Mesendoderm (in vitro differentiated cells): Measurements from ENCODE around the gene PLCD1.

ENCODE experiments used
- DNase-seq: peaks from one replicate; pipeline ENCODE4 v3.0.0; 2013
- H2AK5ac ChIP-seq: 2 replicates; pipeline ENCODE4 v1.6.1; 2013; ENCODE audit warnings: low read length, inconsistent platforms
- H2BK120ac ChIP-seq: 2 replicates; pipeline ENCODE4 v1.6.1; 2013; ENCODE audit warnings: low read depth, mild to moderate bottlenecking, low read length, moderate library complexity, mixed read lengths
- H2BK15ac ChIP-seq: replicated peaks from 2 replicates; pipeline ENCODE4 v1.6.1; 2013; ENCODE audit warnings: low read depth, mild to moderate bottlenecking, moderate library complexity
- H2BK5ac ChIP-seq: 2 replicates; pipeline ENCODE4 v1.6.1; 2013; ENCODE audit warnings: low read length, inconsistent platforms
- H3K18ac ChIP-seq: 2 replicates; pipeline ENCODE4 v1.6.1; 2013; ENCODE audit warnings: mild to moderate bottlenecking, low read length, mixed read lengths
- H3K23ac ChIP-seq: one replicate; pipeline ENCODE4 v1.6.1; 2013; ENCODE audit warnings: low read length
- H3K27ac ChIP-seq: 2 replicates; pipeline ENCODE4 v1.5.1; 2013; ENCODE audit warnings: low read depth, mild to moderate bottlenecking, inconsistent platforms, low read length, moderate library complexity
- H3K27me3 ChIP-seq: 2 replicates; pipeline ENCODE4 v1.6.1; 2013; ENCODE audit warnings: low read length, control low read depth, mild to moderate bottlenecking, inconsistent platforms; ENCODE audit not compliant: insufficient read depth, poor library complexity
- H3K36me3 ChIP-seq: 2 replicates; pipeline ENCODE4 v1.6.1; 2013; ENCODE audit warnings: low read length, inconsistent platforms; ENCODE audit not compliant: control insufficient read depth, insufficient read depth
- H3K4ac ChIP-seq: one replicate; pipeline ENCODE4 v1.6.1; 2013; ENCODE audit warnings: low read depth, mild to moderate bottlenecking, low read length, moderate library complexity
- H3K4me1 ChIP-seq: 2 replicates; pipeline ENCODE4 v1.6.1; 2013; ENCODE audit warnings: low read depth, low read length, inconsistent platforms; ENCODE audit not compliant: control insufficient read depth
- H3K4me2 ChIP-seq: 2 replicates; pipeline ENCODE4 v1.6.1; 2013; ENCODE audit warnings: low read length
- H3K4me3 ChIP-seq: 2 replicates; pipeline ENCODE4 v1.5.1; 2013; ENCODE audit warnings: mild to moderate bottlenecking, low read length
- H3K56ac ChIP-seq: one replicate; pipeline ENCODE4 v1.6.1; 2013; ENCODE audit warnings: low read length
- H3K79me1 ChIP-seq: 2 replicates; pipeline ENCODE4 v1.6.1; 2013; ENCODE audit warnings: low read length, inconsistent platforms
- H3K79me2 ChIP-seq: 2 replicates; pipeline ENCODE4 v1.6.1; 2013; ENCODE audit warnings: mild to moderate bottlenecking, low read length; ENCODE audit not compliant: control insufficient read depth, insufficient read depth
- H3K9ac ChIP-seq: 2 replicates; pipeline ENCODE4 v1.6.1; 2013; ENCODE audit warnings: low read length, inconsistent platforms
- H4K5ac ChIP-seq: one replicate; pipeline ENCODE4 v1.6.1; 2013; ENCODE audit warnings: low read length
- H4K8ac ChIP-seq: one replicate; pipeline ENCODE4 v1.6.1; 2013; ENCODE audit warnings: low read depth, mild to moderate bottlenecking, control low read depth, low read length, moderate library complexity
- WGBS: extraction: QIAGEN DNeasy Blood & Tissue Kit; methylation state at CpG from one replicate; pipeline ENCODE4 v1.1.7; 2013; ENCODE audit warnings: low lambda C conversion rate, missing lambda C conversion rate; ENCODE audit not compliant: insufficient coverage; ENCODE audit errors: extremely low coverage; 5-methylcytosine and 5-hydroxymethylcytosine counted together

PLCD1 gene

DNA sequence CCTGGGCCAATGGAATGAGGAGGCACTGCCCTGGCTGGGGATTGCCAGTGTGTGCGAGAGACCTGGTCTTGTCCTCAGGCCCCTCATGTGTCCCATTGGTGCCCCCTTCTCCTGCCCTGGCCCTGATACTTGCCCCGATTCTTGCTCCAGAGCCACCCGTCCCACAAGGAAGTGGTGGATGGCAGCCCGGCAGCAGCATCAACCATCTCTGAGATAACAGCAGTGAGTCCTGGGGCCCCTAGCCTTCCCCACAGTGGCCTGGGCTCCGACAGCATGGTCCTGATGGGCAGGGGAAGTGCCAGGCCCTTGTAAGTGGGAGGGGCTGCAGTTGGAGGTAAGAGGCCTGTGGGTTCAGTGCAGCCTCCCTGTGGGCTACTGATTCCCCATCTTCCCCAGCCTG is 23.4 kb downstream of the PLCD1 start:
- Histone ChIP-seq H3K23ac (no peak overlapping the region), H4K8ac (no peak overlapping the region), H3K27me3 (no peaks in the 10 kb centered on the region), H2BK15ac (no peak overlapping the region), H4K5ac (no peak overlapping the region), H3K4me2 (no peak overlapping the region), H3K56ac (no peak overlapping the region), H3K79me1 (no peaks in the 10 kb centered on the region), H3K18ac (no peak overlapping the region), H3K4me3 (no peak overlapping the region), H2AK5ac (no peak overlapping the region), H3K27ac (no peak overlapping the region), H2BK5ac (no peak overlapping the region), H2BK120ac (no peak overlapping the region), H3K36me3 (no peaks in the 10 kb centered on the region), H3K9ac (no peak overlapping the region), H3K4me1 (no peaks in the 10 kb centered on the region), H3K79me2 (no peaks in the 10 kb centered on the region), H3K4ac (no peak overlapping the region)
- DNase-seq = no peak
- WGBS = no CpG with 5 or more reads among the region's 5 CpGs

DNA sequence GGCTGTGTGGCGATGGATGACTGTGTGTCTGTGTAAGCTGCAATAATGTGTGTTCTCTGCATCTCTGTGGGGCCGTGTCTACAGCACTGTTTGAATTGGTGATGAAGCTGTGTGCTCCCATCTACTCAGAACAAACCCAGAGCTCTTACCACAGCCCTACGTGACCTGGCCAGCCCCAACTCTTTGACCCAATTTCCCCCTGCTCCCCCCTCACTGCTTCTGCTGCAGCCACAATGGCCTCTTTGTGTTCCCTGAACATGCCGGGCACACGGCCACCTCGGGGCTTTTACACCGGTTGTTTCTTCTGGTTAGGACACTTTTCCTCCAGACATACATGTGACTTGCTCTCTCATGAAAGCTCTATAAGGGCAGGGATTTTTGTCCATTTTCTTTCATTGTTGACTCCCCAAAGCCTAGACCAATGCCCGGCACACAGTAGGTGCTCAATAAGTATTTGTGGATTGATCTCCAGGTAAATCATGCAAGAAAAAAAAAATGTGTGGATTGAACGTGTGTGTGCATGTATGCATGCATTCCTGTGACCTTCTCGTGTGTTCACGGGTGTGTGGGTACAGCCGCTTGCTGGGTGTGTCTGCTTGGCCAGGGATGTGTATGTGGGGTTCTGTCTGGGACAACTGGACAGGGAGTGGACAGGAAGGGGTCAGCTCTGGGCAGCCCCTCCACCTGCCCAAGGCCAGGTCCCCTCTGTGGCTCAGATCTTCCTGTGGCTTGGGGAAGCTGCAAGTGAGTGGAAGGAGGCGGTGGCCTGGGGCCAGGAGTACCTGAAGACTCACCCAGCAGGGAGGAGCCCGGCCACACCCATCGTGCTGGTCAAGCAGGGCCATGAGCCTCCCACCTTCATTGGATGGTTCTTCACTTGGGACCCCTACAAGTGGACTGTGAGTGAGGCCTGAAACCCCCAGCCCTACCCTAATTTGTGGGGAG is 24.1 kb downstream of the PLCD1 start:
- no peak for DNase-seq
- no peak overlapping the region for H3K4me2 ChIP-seq
- H3K4me1 ChIP-seq = no peaks in the 10 kb centered on the region
- H3K36me3 ChIP-seq = no peaks in the 10 kb centered on the region
- H4K8ac ChIP-seq = no peak overlapping the region
- no peak overlapping the region for H2AK5ac ChIP-seq
- H3K23ac ChIP-seq = no peak overlapping the region
- no peak overlapping the region for H3K56ac ChIP-seq
- no peak overlapping the region for H2BK120ac ChIP-seq
- no CpG with 5 or more reads among the region's 15 CpGs for WGBS
- no peak overlapping the region for H3K4me3 ChIP-seq
- H3K4ac ChIP-seq = no peak overlapping the region
- H4K5ac ChIP-seq = no peak overlapping the region
- no peak overlapping the region for H3K9ac ChIP-seq
- no peaks in the 10 kb centered on the region for H3K27me3 ChIP-seq
- H3K18ac ChIP-seq = no peak overlapping the region
- no peaks in the 10 kb centered on the region for H3K79me2 ChIP-seq
- no peak overlapping the region for H2BK15ac ChIP-seq
- H2BK5ac ChIP-seq = no peak overlapping the region
- H3K79me1 ChIP-seq = no peaks in the 10 kb centered on the region
- no peak overlapping the region for H3K27ac ChIP-seq

- Histone ChIP-seq H3K36me3 (no peaks in the 10 kb centered on the region), H3K27ac (no peak overlapping the region), H3K27me3 (no peaks in the 10 kb centered on the region), H3K4me1 (no peaks in the 10 kb centered on the region), H4K8ac (no peak overlapping the region), H3K4me3 (no peak overlapping the region), H3K79me1 (no peaks in the 10 kb centered on the region), H3K79me2 (no peaks in the 10 kb centered on the region), H3K18ac (no peak overlapping the region), H3K4me2 (no peak overlapping the region), H2BK5ac (no peak overlapping the region), H2AK5ac (no peak overlapping the region), H3K23ac (no peak overlapping the region), H3K4ac (no peak overlapping the region), H2BK15ac (no peak overlapping the region), H2BK120ac (no peak overlapping the region), H3K9ac (no peak overlapping the region), H3K56ac (no peak overlapping the region), H4K5ac (no peak overlapping the region)
- no CpG with 5 or more reads among the region's 14 CpGs for WGBS
- peak; percentile 63 for DNase-seq
Measured at GRCh38 chr3:38004415-38005075, 24.9 kb downstream of the PLCD1 start.

GRCh38 chr3:38003817-38004414 is 25.5 kb downstream of the PLCD1 start:
- Histone ChIP-seq H3K79me1 (no peaks in the 10 kb centered on the region), H3K27ac (no peak overlapping the region), H3K27me3 (no peaks in the 10 kb centered on the region), H2BK5ac (no peak overlapping the region), H3K56ac (no peak overlapping the region), H4K8ac (no peak overlapping the region), H3K4me3 (no peak overlapping the region), H3K4ac (no peak overlapping the region), H4K5ac (no peak overlapping the region), H3K23ac (no peak overlapping the region), H2AK5ac (no peak overlapping the region), H3K36me3 (no peaks in the 10 kb centered on the region), H3K9ac (no peak overlapping the region), H2BK120ac (no peak overlapping the region), H3K4me1 (no peaks in the 10 kb centered on the region), H2BK15ac (no peak overlapping the region), H3K4me2 (no peak overlapping the region), H3K79me2 (no peaks in the 10 kb centered on the region), H3K18ac (no peak overlapping the region)
- no peak for DNase-seq
- WGBS = no CpG with 5 or more reads among the region's 11 CpGs

DNA sequence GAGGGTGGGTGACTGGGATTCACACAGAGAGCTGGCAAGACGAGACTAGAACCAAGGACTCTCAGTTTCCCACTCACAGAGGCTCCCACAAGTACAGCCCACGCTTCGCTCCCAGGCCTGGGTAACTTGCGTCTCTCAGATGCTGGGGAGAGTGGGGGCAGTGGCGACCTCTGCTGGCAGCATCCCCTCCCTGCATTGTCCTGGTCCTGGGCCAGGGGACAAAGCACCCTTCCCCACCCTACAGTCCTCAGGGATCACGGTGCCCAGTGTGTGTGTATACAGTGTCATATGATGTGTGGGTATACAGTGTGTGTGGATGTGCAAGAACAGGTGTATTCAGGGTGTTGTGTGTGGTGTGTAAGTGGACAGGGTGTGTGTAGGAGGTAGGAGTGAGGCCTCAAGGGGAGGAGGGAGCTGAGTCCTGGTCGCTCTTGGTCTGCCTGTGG is 26.0 kb downstream of the PLCD1 start:
- no peaks in the 10 kb centered on the region for H3K79me1 ChIP-seq
- H2AK5ac ChIP-seq = no peak overlapping the region
- no peak overlapping the region for H4K5ac ChIP-seq
- H3K23ac ChIP-seq = no peak overlapping the region
- H3K27me3 ChIP-seq = no peaks in the 10 kb centered on the region
- no peak overlapping the region for H2BK5ac ChIP-seq
- peak; percentile 71 for DNase-seq
- no peaks in the 10 kb centered on the region for H3K79me2 ChIP-seq
- H2BK120ac ChIP-seq = no peak overlapping the region
- H3K56ac ChIP-seq = no peak overlapping the region
- no peak overlapping the region for H3K9ac ChIP-seq
- no peaks in the 10 kb centered on the region for H3K36me3 ChIP-seq
- no peak overlapping the region for H3K4ac ChIP-seq
- no peak overlapping the region for H4K8ac ChIP-seq
- no peak overlapping the region for H3K4me2 ChIP-seq
- peaks cover 2% of the 10 kb centered on the region for H3K4me1 ChIP-seq
- no peak overlapping the region for H3K4me3 ChIP-seq
- WGBS = no CpG with 5 or more reads among the region's 7 CpGs
- no peak overlapping the region for H3K27ac ChIP-seq
- no peak overlapping the region for H2BK15ac ChIP-seq
- H3K18ac ChIP-seq = no peak overlapping the region
